GM18858 (cell line): Measurements from ENCODE around the gene S100A6.
"Not testable (repeated sequence)": the region's sequence is repeated elsewhere in the genome, so short reads cannot be mapped to it uniquely, and the experiment has no call there.

Experiments used
- ATAC-seq: cut with Tn5 transposase; IDR thresholded peaks from one replicate; pipeline ENCODE4 v1.9.1; 2021; ENCODE audit not compliant: unreplicated experiment

Gene S100A6

DNA sequence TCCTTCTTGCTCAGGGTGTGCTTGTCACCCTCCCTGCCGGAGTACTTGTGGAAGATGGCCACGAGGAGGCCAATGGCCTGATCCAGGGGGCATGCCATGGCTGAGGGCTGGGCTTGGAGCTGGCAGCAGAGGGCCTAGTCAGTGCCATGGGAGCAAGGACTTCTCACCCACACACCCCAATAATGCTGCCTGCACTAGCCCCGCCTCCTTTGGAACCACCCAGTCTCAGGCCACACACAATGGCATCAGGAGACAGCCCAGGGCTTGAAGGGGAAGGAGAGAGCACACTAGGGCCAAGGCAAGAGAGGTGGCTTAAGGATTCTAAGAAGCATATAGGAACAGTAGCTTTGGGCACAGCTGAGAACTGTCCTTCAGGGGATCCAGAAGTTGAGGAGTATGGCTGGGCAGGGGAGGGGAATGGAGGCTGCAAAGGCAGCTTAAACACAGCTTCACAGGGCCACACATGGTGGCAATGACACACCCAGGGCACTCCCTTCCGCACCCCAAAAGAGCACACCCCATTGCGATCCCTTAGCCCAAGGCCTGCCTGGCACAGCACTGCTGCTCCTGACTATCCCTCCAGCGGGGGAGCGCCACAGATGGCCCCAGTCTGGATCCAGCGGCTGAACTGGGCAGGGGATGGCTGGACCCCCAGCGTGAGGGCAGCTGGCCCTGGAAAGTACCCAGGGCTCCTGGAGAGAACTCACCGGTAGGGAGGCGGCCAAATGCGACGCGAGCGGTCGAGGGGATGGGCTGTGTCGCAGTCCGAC, at the start of gene S100A6:
Gene S100A6 (minus strand): TSS at position 750 of the 770 bp plus-strand sequence. CDS start 652 bp downstream, at position 98.
- ATAC-seq: no peak

DNA sequence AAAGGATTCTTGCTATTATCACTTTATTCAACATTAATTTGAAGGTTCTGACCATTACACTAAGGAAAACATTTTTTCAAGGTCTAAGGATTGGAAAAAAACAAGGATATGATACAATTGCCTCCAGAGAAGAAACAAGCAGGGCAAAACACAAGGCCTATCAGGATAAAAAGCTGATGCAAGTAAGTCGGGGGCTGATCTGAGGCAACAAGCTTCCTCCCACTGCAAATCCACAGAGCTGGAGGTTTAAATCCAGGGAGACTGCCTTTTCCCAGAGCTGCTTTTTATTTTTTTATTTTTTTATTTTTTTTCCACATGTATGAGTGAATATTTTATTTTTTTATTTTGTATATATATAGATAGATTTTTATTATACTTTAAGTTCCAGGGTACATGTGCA, 49.2 kb upstream of the S100A6 start:
- ATAC-seq: no peak

DNA sequence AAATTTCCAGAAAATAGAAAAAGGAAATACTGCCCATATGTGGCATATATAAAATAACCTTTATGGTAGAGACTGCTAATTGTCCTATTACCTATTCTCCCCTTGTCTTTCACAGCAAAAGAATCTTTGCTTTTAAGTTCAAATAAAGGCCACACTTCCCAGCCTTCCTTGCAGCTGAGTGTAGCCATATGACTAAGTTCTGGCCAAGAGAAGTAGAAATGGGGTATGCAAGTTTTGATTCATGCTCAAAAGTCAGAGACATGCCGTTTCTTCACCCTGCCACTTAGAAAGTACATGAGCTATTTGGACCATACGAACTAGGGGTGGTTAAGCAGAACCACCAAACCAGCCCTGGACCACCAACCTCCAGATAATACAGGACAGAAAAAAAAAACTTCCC, 48.2 kb upstream of the S100A6 start:
- no peak for ATAC-seq

DNA sequence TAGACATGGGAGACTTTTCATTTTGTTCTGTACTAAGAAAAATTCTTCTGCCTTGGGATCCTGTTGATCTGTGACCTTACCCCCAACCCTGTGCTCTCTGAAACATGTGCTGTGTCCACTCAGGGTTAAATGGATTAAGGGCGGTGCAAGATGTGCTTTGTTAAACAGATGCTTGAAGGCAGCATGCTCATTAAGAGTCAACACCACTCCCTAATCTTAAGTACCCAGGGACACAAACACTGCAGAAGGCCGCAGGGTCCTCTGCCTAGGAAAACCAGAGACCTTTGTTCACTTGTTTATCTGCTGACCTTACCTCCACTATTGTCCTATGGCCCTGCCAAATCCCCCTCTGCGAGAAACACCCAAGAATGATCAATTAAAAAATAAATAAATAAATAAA, 47.7 kb upstream of the S100A6 start:
- not testable (repeated sequence) for ATAC-seq

DNA sequence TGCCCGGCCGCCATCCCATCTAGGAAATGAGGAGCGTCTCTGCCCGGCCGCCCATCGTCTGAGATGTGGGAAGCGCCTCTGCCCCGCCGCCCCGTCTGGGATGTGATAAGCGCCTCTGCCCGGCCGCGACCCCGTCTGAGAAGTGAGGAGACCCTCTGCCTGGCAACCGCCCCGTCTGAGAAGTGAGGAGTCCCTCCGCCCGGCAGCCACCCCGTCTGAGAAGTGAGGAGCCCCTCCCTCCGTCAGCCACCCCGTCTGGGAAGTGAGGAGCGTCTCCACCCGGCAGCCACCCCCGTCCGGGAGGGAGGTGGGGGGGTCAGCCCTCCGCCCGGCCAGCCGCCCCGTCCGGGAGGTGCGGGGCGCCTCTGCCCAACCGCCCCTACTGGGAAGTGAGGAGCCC, 47.0 kb upstream of the S100A6 start:
- not testable (repeated sequence) for ATAC-seq

DNA sequence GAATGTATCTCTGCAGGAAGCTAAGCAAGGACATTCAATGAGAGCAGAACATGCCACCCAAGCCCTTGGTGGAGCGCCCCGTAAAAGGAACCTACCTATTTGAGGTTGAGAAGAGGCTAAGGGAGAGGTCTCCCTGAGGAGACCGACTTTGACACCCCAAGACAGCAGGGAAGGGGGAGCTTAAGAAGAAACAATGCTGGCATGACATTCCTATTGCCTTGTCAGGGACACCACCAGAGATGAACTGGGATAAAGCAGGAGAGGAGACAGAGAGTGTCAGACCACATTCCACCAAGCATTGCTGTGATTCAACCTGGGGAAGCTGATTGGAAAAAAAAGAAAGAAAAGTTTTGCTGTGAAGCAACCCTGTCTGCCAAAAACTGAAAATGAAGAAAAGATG, 43.1 kb upstream of the S100A6 start:
- no peak for ATAC-seq

DNA sequence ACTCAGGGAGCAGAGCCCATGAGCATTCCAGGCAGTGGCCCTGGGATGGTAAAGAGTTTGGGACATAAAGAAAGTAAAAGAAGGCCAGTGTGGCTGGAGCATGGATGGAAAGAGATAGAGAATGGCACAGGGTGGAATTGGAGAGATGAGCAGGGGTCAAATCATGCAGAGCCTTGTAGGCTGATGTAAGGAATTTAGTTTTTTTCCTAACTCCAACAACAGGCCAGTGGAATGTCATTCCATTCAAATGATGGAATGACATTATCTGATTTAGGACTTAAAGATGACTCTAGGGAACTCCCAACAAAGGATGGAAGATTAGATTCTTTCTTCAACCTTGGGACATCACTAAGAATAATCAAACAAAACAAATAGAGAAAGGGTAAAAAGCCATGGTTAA, 42.7 kb upstream of the S100A6 start:
- ATAC-seq: no peak

DNA sequence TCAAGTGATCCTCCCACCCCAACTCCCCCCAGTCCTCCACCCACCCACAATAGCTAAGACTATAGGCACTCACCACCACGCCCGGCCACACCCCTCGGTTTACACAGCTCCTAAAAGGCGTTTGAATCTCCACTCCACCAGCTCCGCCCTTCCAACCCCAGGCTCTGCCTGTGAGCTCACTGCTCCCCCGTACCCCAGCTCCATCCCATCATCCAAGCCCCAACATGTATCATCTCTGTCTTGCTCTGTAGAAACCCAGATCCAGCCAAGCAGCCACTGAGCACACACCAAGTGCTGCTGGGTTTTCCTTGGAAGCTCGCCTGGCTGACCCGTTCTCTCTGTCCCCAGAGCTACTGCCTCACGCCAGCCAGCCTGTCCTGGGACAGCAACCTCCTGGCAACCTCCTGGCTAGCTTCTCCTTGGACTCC, 41.8 kb upstream of the S100A6 start:
- ATAC-seq: no peak

DNA sequence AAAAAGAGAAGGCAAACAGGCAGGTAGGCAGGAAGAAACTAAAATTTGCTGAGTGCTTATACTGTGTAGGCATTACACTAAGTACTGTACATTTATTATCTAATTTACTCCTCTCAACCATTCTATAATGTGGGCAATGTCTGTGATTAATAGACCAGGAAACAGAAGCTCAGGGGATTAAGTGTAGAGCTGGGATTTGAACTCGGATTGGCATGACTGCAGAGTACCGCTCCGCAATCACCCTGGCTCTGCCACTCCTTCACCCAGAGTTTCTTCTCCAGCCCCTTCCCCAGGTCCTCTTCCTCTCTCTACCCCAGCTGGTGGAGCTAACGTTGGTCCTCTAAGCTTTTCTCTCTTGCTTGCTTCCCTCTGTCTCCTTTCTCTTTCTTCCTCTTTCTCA, 41.3 kb upstream of the S100A6 start:
- ATAC-seq: no peak

DNA sequence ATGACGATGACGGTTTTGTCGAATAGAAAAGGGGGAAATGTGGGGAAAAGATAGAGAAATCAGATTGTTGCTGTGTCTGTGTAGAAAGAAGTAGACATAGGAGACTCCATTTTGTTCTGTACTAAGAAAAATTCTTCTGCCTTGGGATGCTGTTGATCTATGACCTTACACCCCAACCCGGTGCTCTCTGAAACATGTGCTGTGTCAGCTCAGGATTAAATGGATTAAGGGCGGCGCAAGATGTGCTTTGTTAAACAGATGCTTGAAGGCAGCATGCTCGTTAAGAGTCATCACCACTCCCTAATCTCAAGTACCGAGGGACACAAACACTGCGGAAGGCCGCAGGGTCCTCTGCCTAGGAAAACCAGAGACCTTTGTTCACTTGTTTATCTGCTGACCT, 39.7 kb upstream of the S100A6 start:
- not testable (repeated sequence) for ATAC-seq

DNA sequence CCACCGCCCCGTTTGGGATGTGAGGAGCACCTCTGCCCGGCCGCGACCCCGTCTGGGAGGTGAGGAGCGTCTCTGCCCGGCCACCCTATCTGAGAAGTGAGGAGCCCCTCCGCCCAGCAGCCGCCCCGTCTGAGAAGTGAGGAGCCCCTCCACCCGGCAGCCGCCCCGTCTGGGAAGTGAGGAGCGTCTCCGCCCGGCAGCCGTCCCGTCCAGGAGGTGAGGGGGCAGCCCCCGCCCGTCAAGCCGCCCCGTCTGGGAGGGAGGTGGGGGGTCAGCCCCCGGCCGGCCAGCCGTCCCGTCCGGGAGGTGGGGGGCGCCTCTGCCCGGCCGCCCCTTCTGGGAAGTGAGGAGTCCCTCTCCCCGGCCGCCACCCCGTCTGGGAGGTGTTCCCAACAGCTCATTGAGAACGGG, 39.3 kb upstream of the S100A6 start:
- ATAC-seq: not testable (repeated sequence)

DNA sequence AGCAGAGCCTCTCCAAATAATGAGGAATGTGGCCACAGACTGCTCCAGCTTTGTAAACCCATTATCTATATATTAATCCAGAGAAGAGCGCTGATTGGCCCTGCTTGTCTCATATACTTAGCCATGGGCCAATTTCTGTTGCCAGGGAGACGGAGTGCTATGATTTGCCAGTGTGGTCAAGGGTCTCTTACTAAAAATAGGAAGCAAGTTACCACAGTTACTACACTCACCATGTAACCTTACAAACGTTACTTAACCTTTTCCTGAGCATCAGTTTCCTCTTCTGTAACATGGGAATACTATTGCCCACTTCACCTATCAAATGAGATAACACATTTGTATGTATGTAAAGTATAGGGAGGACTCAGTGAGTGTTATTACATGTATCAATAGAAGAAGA, 37.6 kb upstream of the S100A6 start:
- ATAC-seq: no peak

DNA sequence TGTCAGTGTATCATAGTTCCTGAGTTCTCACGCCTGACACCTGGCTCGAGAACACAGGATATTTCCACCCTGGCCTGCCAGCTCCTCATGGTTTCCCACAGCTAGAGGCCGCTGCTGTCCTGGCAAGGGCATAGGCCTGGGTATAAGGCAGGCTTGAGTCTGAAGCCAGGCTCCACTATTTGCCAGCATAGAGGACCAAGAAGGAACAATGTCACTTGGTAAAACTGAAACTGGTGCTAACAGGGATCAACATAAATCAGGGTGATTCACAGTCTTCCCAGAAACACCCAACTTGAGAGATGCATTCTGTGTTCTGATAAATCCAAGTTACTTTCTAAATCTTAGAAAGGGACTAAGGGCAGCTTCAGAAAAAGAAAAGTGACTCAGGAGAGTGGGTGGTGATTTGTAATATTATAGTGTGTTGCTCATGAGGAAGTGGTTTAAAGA, 36.8 kb upstream of the S100A6 start:
- no peak for ATAC-seq

DNA sequence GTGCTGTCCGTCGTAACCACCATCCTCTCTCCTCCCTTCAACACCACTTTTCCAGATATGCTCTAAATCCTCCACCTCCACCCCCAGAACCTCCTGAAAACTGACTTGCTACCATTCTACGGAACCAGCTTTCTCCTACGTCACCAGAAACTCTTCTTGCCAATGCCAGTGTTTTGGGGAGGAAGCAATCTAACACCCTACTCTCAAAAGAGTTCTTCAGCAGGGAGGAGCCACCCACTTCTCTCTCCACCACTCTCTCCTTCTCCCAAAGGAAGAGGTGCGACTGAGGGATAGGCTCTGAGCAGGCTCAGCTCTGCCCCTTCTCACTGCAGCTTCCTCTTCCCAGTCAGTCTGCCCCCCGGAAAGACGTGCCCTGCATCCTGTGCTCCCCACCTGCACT, 35.9 kb upstream of the S100A6 start:
- no peak for ATAC-seq

DNA sequence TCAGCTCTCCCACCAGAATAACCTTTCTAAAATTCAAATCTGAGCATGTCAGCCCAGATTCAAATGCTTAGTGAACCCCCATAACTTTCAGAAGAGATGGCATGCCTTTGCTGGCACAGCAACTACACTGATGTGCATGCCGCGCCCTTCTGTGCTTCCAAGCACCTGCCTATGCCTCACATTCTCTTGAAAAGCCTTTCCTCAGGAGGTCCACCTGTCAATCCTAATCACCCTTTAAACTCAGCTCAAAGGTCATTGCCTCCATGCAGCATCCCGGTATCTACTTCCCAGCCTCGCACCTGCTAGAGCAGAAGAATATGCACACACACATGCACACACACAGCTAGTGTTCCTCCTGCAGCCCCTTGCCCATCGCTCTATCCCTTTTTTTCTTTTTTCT, 35.1 kb upstream of the S100A6 start:
- ATAC-seq: no peak

DNA sequence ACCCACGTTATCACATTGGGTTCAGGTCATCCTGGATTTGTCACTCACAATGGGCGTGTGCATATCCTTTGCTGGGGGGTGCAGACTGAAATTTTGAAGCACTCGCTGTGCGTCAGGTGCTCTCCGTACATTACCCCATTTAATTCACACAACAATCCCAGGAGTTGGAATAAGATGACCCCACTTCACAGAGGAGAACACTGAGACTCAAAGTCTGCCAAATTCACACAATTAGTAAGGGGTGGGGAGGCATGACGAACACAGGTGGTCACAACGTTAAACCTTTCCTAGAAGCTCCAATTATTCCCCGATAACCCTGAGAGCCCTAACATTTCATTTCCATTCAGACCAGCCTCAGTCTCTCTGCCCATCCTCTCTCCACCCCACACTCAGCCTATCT, 33.7 kb upstream of the S100A6 start:
- no peak for ATAC-seq

DNA sequence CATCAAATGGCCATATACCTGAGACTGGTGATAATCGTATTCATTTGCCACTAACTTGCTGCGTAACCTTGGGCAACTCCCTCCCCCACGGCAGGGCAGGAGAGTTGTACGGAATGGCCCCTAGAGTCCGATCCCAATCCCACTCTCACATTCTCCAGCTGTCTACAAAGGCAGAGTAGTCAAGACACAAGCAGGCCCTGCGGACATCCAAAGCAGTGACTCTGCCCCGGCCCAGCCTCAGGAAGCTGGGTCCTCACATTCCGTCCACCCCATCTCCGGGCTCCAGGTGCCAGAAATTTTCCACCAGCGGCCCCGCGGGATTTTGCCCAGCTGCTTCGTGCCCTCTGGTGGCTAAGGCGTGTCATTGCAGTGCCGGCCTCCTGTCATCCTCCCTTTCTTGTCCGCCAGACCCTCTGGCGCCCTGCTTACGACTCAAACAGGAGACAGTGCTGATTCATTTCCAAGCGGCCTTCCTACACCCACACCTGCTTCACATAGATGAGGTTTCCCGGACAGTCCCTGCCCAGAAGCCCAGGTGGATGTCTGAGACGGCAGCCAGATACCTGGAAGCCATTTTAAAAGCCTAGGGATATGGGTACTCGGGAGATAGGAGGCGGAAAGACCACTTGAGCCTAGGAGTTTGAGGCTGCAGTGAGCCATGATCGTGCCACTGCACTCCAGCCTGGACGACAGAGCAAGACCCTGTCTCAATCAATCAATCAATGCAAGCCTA, 32.7 kb upstream of the S100A6 start:
- ATAC-seq: no peak

DNA sequence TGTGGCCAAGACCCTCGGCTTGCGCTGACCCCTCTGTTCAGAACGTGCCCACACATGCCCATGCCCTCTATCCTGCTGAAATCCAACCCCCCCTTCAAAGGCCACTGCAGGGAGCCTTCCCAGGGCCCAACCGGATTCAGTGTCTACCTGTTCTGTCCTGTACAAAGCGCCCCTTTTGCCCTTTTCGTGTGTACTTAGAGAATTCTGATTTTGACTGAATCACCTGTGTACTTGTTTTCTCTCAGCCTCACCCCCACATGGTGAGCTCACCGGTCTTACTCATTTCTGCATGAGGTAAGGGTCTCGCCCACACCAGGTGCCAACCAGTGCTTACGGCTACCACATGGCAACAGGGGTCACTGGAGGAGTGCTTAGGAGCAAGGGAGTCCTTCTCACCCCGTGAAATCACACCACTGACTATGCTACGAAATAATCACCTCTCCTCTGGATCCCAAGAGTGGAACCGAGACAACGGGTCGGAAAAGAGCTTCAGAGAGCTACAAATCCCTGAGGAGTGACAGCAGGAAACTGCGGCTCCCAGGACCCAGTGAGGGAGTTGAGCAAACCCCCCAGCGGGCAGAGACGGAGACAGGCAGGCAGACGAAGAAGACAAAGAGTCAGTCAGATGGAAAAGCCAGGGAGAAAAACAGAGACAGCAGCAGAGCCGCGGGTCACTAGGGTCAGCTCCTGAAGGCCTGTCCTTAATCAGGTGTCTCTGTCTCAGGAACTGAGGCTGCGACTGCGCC, 32.0 kb upstream of the S100A6 start:
- no peak for ATAC-seq

DNA sequence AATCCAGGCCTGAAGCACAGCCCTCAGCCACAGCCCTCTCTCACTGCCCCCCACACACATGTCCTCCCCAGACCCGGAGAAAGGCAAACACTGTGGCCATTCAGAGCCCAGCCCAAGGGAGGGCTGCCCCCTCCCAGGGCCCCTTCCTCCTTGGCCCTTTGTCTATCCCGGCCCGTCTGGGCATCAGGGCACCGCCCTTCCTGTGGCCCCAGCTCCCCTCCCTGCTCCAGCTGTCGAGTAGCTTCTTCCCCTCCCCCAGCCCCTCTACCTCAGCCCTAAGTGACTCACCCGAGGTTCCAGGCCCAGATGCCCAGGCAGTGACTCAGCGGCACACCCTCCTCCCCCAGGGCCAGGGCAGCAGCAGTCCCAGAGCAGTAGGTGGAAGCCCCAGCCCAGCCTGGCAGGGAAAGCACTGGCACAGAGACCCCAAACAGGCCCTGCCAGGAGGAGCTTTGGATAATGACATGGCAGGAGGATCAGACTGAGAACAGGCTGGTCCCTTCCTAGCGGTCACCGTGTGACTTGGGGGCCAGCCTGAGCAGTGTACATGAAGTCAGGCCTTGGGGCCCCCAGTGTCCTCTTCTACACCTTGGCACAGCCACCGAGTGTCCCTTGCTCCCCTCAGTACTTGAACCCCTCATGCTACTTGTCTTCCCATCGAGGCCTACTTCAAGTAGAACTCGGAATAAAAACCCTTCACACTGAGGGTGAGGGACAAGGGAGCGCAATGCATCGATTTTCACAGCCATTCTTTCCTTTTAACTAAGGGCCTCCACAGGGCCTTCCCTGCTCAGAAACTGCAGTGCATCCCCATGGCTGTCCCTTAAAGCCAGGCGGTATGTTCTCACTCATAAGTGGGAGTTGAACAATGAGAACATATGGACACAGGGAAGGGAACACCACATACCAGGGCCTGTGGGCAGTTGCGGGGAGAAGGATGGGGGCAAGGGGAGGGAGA, 30.9 kb upstream of the S100A6 start:
- ATAC-seq: no peak

DNA sequence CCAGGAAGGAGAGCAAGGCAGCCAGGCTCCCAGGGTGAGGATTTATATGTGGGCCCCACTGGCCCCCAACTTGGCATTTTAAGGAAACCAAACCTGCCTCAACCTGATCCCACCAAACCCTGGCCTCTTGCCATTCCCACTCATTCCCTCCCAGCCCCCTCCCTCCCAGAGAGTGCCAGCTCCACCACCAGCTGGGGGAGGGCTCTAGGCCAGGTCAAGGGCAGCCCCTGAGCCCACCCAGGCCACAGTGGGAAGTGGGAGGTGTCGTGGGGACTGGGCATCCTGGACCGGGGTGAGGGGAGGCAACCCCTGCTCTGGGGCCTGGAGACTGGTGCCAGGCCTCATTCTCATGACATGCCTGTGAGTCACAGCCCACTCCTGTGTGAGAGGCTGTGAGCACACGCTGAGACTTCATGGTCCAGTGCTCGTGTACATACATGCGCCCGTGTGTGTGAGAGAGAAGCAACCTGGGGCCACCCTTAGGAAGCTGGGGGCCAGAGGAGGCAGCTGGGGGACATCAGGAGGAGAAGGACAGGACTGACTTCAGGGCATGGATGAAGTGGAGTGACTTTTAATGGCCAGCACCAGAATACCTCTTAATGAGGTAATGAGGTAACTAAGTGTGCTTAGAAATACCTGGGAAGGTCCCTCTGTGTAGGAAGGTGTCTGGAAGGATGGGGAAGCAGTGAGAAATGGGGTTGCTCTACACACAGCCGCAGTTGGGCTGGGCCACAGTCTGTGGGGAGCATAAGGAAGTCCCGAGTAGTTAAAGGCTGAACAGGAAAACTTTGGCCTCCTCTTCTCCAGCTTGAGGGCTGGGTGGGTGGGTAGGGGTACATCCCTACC, 30.0 kb upstream of the S100A6 start, which contains the start of gene S100A2:
Gene S100A2 (minus strand): TSS at position 316 of the 846 bp plus-strand sequence. CDS start 1,967 bp downstream, outside the sequence.
- no peak for ATAC-seq
